ENCODE data around the gene RNF220. TPM values are rescaled to one million over a fixed set of nuclear protein-coding genes. Genes with fewer than 3 reads are reported as not detected.

Gene RNF220
- total and polyA plus RNA-seq, 2 donors (not counting 3 experiments of a cell fraction or from before 2014, with no cell fraction given) = 62.7 to 66.6 TPM

- Histone ChIP-seq H3K9ac (replicated peaks; ENCODE audit: extremely low read depth, insufficient read depth, low read length) (no peak overlapping the region), H2AFZ (ENCODE audit: low read depth, low read length) (no peak overlapping the region), H3K4me3 (replicated peaks in 1 of 3; ENCODE audit: insufficient read depth in 1 of 3, low read depth in 1 of 3, low read length in 3 of 3) (no peak overlapping the region), H3K79me2 (ENCODE audit: control insufficient read depth, insufficient read depth, low read length) (no peaks in the 10 kb centered on the region), H3K9me3 (replicated peaks; ENCODE audit: control insufficient read depth, insufficient read depth, low read length) (no peaks in the 10 kb centered on the region), H3K27ac (ENCODE audit: insufficient read depth, low read depth, low read length) (no peak overlapping the region), H3K4me2 (ENCODE audit: insufficient read depth, low read length) (no peak overlapping the region), H4K20me1 (replicated peaks; ENCODE audit: control insufficient read depth, extremely low read depth, insufficient read depth, low read length) (no peaks in the 10 kb centered on the region), H3K36me3 (ENCODE audit: control insufficient read depth in 2 of 2, extremely low read depth in 1 of 2, insufficient read depth in 2 of 2, low read length in 2 of 2) (no peaks in the 10 kb centered on the region), H3K27me3 (ENCODE audit: control insufficient read depth in 2 of 2, insufficient read depth in 2 of 2, low read length in 2 of 2) (no peaks in the 10 kb centered on the region), H3K4me1 (ENCODE audit: control insufficient read depth, extremely low read depth, insufficient read depth, low read length) (no peaks in the 10 kb centered on the region), H3K9me1 (replicated peaks; ENCODE audit: control insufficient read depth, extremely low read depth, insufficient read depth, low read length) (no peaks in the 10 kb centered on the region)
- FAIRE-seq = no peak
- intact Hi-C loops (cut with micrococcal nuclease) = no loop called here
- DNase-seq (ENCODE audit: low read depth, low spot score) = no peak
- no TSS peak for BruUV-seq (replicated peaks)
- dilution Hi-C loops (cut with MboI; ENCODE audit: extremely low pct_ligation_motif_present, low sequenced_read_pairs) = no loop called here
- ChIA-PET CTCF (interaction anchor here (2.2 kb wide), 1 partner anchor 9 kb away, joined by 5 read pairs; no protein-coding TSS in a partner anchor), POLR2A (no interaction called here)
- no peak for TF ChIP-seq MYC (IDR thresholded peaks at IDR 0.05; ENCODE audit: low read depth, low read length)
- no peak for TF ChIP-seq JUN (IDR thresholded peaks at IDR 0.05; ENCODE audit: borderline replicate concordance, insufficient read depth, insufficient read length, low read depth)
- TF ChIP-seq, protein P1, sequence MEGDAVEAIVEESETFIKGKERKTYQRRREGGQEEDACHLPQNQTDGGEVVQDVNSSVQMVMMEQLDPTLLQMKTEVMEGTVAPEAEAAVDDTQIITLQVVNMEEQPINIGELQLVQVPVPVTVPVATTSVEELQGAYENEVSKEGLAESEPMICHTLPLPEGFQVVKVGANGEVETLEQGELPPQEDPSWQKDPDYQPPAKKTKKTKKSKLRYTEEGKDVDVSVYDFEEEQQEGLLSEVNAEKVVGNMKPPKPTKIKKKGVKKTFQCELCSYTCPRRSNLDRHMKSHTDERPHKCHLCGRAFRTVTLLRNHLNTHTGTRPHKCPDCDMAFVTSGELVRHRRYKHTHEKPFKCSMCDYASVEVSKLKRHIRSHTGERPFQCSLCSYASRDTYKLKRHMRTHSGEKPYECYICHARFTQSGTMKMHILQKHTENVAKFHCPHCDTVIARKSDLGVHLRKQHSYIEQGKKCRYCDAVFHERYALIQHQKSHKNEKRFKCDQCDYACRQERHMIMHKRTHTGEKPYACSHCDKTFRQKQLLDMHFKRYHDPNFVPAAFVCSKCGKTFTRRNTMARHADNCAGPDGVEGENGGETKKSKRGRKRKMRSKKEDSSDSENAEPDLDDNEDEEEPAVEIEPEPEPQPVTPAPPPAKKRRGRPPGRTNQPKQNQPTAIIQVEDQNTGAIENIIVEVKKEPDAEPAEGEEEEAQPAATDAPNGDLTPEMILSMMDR (IDR thresholded peaks at IDR 0.05; ENCODE audit: extremely low read depth in 1 of 2, insufficient read depth in 1 of 2, low read depth in 1 of 2, low read length in 2 of 2) = no peak
- TF ChIP-seq POLR2A (IDR thresholded peaks at IDR 0.05; ENCODE audit: low read depth, low read length) = no peak
- no peak for TF ChIP-seq EZH2 (IDR thresholded peaks at IDR 0.05; ENCODE audit: borderline replicate concordance, low read depth, low read length, severe bottlenecking)
- no peak for TF ChIP-seq MAX (IDR thresholded peaks at IDR 0.05; ENCODE audit: insufficient read depth, insufficient read length)
- no peak for TF ChIP-seq GATA2 (IDR thresholded peaks at IDR 0.05; ENCODE audit: insufficient read depth, insufficient read length, low read depth, low read length)
- no peak for TF ChIP-seq POLR2AphosphoS5 (IDR thresholded peaks at IDR 0.05; ENCODE audit: insufficient read depth, low read depth, low read length)
- TF ChIP-seq FOS (IDR thresholded peaks at IDR 0.05; ENCODE audit: borderline replicate concordance, insufficient read depth, low read length) = no peak
Measured at GRCh38 chr1:44660176-44660575, 255.1 kb downstream of the RNF220 start.
